Osteocyte (in vitro differentiated cells): ENCODE measurements around the gene GPATCH2. TPM values are rescaled to one million over a fixed set of nuclear protein-coding genes. Genes with fewer than 3 reads are reported as not detected.
A peak's percentile ranks its signal among the peaks of the same experiment; 100 is the strongest.
"Not testable (repeated sequence)": the region's sequence is repeated elsewhere in the genome, so short reads cannot be mapped to it uniquely, and the experiment has no call there.

Experiments
- DNase-seq: peaks from one replicate; pipeline ENCODE4 v3.0.0; 2021; ENCODE audit warnings: mixed read lengths; ENCODE audit not compliant: unreplicated experiment; ENCODE audit errors: extremely low spot score
- H3K27ac Mint-ChIP-seq: one replicate; pipeline ENCODE4 v1.8.0; 2021; ENCODE audit warnings: mild to moderate bottlenecking, mixed read lengths; ENCODE audit not compliant: unreplicated experiment
- H3K27me3 Mint-ChIP-seq: one replicate; pipeline ENCODE4 v1.8.0; 2021; ENCODE audit warnings: mixed read lengths; ENCODE audit not compliant: unreplicated experiment
- H3K36me3 Mint-ChIP-seq: one replicate; pipeline ENCODE4 v1.8.0; 2021; ENCODE audit warnings: mixed read lengths; ENCODE audit not compliant: unreplicated experiment
- H3K4me1 Mint-ChIP-seq: one replicate; pipeline ENCODE4 v1.8.0; 2021; ENCODE audit warnings: mixed read lengths; ENCODE audit not compliant: unreplicated experiment
- H3K4me3 Mint-ChIP-seq: one replicate; pipeline ENCODE4 v1.8.0; 2021; ENCODE audit warnings: mild to moderate bottlenecking, moderate library complexity, mixed read lengths; ENCODE audit not compliant: unreplicated experiment
- H3K9me3 Mint-ChIP-seq: one replicate; pipeline ENCODE4 v1.8.0; 2021; ENCODE audit warnings: mixed read lengths; ENCODE audit not compliant: unreplicated experiment
- CTCF ChIP-seq: fragments of 200-600 bp; sonication (generic); IDR thresholded peaks from 2 replicates; pipeline ENCODE4 v1.5.0; 2021; ENCODE audit warnings: antibody characterized with exemption, mild to moderate bottlenecking, moderate library complexity
- total RNA-seq: library from RNA; stranded (reverse); gene quantifications from 2 replicates; pipeline ENCODE4 v1.2.1, GENCODE V29; 2021

Gene GPATCH2
- total RNA-seq, 1 donor from 2014 or later = 14.9 TPM

- peaks cover 23% of the 10 kb centered on the region for H3K4me1 Mint-ChIP-seq
Measured at GRCh38 chr1:217524787-217525520, 105.9 kb downstream of the GPATCH2 start.

GRCh38 chr1:217523921-217524320 is 107.0 kb downstream of the GPATCH2 start:
- not testable (repeated sequence) for H3K27me3 Mint-ChIP-seq, H3K36me3 Mint-ChIP-seq, H3K4me3 Mint-ChIP-seq, H3K27ac Mint-ChIP-seq, H3K9me3 Mint-ChIP-seq, DNase-seq
- H3K4me1 Mint-ChIP-seq = peaks cover 23% of the 10 kb centered on the region

More at GRCh38 chr1:217524787-217525520, 105.9 kb downstream of the GPATCH2 start:
- DNase-seq = no peak
- Mint-ChIP-seq H3K27ac (peak overlapping the region; percentile 72), H3K36me3 (peaks cover 11% of the 10 kb centered on the region), H3K27me3 (no peaks in the 10 kb centered on the region), H3K4me3 (no peak overlapping the region), H3K9me3 (peaks cover 9% of the 10 kb centered on the region)
- TF ChIP-seq CTCF = no peak

DNA sequence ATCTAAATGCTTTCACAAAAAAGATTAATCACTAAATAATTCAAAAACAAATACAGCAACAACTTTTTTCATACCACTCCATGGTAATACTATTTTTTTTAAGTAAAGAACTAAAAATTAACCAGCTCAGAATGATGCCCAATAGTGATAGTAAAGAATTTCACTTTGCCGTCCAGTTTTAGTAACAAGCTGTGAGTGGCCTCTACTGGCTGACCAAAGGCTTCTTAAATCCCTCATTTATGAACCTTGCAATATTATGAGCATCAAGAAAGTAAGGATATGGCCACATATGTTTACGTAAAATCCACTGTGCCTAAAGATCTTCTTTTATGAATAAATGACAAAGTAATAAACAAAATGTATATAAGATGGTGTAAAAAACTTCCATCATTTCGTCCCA is 108.6 kb downstream of the GPATCH2 start:
- Mint-ChIP-seq H3K9me3 (no peaks in the 10 kb centered on the region), H3K36me3 (no peaks in the 10 kb centered on the region), H3K27ac (no peak overlapping the region), H3K4me3 (no peak overlapping the region), H3K4me1 (peaks cover 21% of the 10 kb centered on the region), H3K27me3 (no peaks in the 10 kb centered on the region)
- TF ChIP-seq CTCF = peak; percentile 23
- no peak for DNase-seq

GRCh38 chr1:217521317-217521716 is 109.6 kb downstream of the GPATCH2 start:
- H3K27me3 Mint-ChIP-seq = no peaks in the 10 kb centered on the region
- no peaks in the 10 kb centered on the region for H3K9me3 Mint-ChIP-seq
- no peak for TF ChIP-seq CTCF
- no peak overlapping the region for H3K4me3 Mint-ChIP-seq
- DNase-seq = no peak
- H3K36me3 Mint-ChIP-seq = no peaks in the 10 kb centered on the region
- no peak overlapping the region for H3K27ac Mint-ChIP-seq
- H3K4me1 Mint-ChIP-seq = peaks cover 15% of the 10 kb centered on the region

DNA sequence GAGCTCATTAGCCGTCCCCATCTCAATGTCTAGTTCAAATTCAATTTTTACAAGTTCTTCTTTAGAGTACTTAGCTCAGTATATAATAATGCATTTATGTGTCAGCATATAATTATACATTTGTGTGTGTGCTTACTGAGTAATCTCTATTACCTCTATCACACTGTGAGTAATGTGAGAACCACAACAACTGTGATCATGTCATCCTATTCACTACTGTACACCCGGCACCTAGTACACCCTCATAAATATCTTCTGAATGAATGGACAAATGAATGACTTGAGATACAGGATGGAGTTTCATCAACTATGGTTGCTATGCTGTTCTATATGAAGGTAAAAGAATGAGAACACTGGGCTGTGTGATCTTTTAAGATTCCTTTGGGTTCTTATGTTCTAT is 124.0 kb downstream of the GPATCH2 start:
- TF ChIP-seq CTCF = no peak
- no peaks in the 10 kb centered on the region for H3K9me3 Mint-ChIP-seq
- H3K4me1 Mint-ChIP-seq = no peaks in the 10 kb centered on the region
- no peak overlapping the region for H3K27ac Mint-ChIP-seq
- no peak overlapping the region for H3K4me3 Mint-ChIP-seq
- no peak for DNase-seq
- H3K27me3 Mint-ChIP-seq = no peaks in the 10 kb centered on the region
- H3K36me3 Mint-ChIP-seq = peaks cover 2% of the 10 kb centered on the region
